ENCODE measurements around the gene FBXW11.
"Not testable (repeated sequence)": the region's sequence is repeated elsewhere in the genome, so short reads cannot be mapped to it uniquely, and the experiment has no call there.

FBXW11 gene

DNA sequence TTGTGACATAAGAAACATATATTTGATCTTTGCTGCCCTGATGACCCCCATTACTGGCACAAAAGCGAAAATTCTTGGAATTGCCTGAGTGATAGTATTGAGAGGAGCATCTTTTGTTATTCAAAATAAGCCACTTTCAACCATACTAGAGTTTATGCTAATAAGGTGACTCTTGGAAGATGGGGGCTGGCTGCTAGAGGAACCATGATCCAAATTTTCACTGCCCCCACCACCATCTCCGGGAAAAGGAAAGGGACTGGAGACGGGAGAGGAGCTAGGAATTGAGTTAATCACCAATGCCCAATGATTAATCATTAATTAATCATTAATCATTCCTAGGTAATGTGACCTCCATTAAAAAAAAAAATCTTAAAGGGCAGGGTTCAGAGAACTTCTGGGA is 25.6 kb downstream of the FBXW11 start:
- DNase-seq: no peak

DNA sequence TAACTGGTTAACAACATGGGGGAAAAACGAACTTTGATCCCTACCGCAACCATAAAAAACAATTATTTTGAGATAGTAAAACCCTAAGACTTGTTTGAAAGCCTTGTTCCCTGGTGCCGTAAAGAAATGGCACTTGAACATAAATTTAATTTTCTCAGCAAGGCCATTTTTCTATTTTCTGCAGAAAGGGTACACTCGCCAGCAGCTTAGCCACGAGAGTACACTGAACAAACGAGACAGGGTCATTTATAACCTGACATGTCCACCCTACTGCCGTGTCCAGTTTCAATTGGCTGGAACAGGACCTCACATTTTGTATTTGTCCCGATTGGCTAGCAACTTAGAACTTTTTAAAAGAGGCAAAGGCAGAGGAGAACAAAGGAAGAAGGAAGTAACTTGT is 26.8 kb downstream of the FBXW11 start:
- no peak for DNase-seq

DNA sequence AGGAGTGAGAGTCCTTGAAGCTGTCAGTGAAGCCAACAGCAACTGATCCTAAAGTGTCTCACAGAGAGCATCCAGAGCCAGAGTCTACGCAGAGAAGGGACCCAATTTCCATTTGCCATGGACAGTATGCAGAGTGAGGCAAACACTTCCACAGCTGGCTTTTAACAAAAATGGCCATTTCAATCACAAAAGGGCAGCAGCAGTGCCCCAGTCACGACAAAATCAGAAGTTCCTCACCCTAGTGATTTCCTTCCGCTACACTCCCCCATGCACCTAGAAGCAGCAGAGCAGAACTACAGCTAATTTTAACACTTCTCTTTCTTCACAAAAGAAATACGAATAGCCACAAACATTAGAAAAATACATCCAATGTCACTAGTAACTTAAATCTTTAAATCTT is 27.9 kb downstream of the FBXW11 start:
- no peak for DNase-seq

DNA sequence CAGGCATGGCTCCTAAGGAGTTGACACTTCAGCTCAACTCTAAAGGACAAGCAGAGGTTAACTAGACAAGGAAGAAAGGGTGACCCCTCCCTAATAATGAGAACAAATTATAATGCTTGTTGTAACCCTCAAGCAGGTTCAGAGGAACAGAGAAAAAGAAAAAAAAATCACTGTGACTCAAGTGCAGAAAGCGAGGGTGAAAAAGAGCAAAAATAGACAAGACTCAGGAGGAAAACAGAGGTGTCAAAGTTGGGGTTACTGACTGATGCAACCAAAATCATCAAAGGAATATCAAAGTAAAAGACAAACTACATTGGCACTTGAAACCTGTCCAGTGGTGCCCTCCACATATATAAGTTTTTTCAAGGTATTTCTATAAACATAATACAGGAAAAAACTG is 28.4 kb downstream of the FBXW11 start:
- DNase-seq: no peak

DNA sequence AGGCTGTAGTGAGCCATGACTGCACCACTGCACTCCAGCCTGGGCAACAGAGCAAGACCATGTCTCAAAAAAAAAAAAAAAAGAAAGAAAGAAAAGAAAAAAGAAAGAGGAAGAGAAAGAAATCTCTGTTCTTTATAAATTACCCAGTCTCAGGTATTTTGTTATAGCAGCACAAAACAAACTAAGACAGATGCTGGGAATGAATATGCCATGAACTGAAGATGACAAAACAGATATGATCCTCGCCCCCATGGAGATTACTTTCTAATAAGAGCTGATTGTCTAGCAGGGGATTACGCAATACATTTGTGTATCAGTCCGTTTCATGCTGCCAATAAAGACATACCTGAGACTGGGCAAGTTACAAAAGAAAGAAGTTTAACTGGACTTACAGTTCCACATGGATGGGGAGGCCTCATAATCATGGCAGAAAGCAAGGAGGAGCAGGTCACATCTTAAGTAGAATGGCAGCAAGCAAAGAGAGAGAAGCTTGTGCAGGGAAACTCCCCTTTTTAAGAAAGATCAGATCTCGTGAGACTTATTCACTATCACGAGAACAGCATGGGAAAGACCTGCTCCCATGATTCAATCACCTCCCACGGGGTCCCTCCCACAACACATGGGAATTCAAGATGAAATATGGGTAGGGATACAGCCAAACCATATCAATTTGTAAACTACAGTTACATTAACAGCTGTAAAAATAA is 29.0 kb downstream of the FBXW11 start:
- DNase-seq: not testable (repeated sequence)

DNA sequence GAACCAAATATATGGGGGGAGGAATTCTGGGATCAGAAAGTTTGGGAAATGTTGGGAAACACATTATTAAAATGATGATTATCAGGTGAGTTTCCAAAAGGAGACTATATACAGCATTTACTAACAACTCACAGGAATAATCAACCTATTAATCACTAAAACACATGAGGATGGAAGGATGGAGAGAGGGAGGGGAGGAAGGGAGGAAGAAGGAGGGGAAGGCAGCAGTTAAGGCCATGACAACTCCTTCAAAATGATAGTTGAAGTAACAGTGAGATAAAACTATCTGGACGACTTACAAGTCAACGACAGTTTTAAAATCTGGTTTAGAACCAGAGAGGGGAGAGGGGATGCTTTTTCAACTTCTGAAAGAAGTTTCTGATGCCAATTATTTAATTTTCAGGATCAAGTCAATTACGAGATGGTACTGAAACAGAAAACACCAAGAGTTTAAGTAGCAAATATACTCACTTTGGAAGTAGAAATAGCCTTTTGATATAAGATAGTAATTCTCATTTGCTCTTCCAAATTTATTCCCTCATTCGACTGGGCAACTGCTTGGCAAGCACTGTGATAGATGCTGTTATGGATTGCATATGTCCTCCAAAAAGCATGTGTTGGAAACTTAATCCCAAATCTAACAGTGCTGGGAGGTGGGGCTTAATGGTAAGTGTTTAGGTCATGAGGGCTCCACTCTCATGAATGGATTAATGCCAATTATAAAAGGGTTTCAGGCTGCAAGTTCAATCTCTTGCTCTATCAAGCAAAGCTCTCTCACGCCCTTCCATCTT is 30.4 kb downstream of the FBXW11 start:
- DNase-seq: no peak

DNA sequence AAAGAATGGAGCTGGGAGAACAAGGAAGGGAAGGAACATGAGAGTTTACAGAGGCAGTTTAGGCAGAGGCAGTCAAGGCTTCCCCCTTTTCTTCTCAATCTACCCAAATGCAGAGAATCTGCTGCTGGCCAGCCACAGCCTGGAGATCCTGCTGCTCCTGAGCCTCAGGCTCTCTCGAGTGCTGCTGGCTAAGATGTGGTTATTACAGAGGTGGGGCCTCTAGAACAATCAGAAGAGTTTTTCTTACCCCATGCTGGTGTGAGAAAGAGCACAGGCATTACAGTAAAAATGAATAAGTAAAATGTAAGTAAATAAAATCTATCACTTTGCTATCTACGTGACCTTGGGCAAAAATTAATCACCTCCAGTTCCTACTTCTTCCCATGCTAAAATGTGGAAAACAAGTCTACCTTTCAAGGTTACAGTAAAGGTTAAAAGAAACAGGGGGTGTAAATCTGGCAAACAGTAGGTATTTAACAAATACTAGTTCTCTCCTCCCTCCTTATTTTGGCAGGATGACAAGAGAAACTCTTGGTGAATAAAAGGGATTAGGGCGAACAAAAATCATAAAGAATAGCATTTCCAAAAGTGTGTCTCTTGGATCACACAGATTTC is 31.1 kb downstream of the FBXW11 start:
- DNase-seq: no peak

DNA sequence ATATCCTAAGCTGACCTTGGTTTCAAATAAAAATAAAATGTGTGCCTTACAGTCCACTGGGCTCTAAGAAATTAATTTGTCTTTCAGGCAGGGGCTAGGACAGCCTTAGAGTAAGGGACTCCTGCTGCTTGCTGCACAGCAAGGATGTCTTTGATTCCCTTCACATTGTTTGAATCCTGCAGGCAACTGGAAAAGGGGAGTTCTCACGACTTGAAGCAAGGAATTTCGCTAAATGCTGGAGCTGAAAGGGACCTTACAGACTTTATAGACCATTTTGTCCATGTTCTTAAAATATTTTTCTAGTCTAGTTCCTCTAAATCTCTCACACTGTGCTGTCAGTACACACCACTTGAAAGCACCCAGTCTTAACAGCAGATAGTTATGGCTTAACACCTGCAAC is 35.6 kb downstream of the FBXW11 start:
- DNase-seq: no peak

DNA sequence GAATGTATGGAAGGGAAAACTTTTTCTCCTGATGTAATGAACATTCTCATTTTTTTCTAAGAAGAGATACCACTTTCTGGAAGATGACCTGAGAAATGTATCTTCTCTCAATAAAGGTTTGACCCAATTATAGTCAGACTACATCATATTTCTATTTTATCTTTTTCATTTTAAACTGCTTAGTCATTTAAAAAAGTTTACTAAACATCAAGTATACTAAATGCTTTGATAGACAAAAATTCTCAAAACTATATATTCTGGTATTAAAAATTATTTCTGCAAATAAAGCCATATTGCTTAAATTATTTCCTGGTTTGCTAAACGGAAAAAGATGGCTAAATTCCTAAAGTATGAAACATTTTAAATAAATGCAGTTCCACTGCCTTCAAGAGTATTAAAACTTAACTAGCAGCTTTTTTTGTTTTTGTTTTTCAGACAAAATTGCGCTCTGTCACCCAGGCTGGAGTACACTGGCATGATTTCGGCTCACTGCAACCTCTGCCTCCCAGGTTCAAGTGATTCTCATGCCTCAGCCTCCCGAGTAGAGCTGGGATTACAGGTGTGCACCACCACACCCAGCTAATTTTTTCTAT is 37.1 kb downstream of the FBXW11 start:
- DNase-seq: no peak

DNA sequence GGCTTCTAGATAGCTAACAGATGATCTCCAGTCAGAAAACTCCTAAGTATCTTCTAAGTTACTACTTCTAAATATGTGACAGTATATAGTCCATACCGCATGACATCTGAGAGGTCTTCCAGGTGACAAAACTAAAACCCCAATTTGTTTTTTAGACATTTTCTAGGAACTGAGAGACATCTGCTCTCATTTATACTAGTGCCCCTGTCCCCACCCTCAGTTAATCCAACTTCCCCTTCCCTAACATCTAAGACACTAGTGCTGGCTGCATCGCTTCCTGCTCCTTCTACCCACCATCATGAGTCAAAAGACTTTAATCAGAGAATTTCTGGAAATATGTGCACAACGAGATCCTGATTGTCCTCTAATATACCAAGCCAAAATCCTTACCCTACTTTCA is 37.9 kb downstream of the FBXW11 start:
- no peak for DNase-seq

DNA sequence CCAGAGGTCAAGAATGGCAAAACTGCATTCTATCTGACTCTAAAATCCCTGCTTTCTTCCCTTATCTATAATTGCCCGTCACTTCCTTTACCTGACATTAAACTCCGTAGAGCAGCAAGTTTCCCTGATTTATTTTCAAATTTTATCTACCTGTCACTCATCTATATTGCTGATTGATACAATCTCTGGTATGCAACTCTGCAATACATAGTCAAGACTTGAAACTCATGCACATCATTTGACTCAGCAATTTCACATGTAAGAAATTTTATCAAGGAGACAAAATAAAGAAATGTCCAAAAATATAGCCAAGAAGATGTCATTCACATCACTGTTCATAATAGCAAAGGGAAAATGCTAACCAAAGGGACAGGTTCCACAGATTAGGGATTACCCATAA is 39.5 kb downstream of the FBXW11 start:
- DNase-seq: no peak

DNA sequence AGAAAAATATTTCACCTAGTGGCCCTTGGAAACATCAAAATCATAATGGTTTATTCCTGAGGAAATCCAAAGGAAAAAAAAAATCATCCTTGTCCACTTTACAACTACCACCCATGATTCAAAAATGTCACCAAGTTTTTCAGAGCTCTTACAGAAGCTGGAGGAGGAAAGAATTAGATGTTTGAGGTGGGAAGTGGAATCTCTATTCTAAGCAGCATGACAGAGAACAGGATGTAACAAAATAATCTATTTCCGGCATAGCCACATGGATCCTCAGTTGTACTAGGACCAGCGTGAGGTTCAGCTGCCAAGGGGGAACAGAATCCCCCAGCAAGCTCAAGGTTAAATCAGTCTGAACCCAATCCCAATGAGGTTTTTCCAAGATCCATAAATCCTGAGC is 40.2 kb downstream of the FBXW11 start:
- no peak for DNase-seq

DNA sequence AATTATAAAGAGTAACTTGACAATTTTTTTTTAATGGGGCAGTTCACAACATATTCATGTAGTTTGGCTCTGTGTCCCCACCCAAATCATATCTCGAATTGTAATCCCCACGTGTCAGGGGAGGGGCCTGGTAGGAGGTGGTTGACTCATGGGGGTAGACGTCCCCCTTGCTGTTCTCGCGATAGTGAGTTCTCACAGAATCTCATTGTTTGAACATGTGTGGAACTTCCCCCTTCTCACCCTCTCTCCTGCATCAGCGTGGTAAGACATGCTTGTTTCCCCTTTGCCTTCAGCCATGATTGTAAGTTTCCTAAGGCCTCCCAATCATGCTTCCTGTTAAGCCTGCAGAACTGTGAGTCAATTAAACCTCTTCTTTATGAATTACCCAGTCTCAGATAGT is 40.7 kb downstream of the FBXW11 start:
- DNase-seq: no peak

DNA sequence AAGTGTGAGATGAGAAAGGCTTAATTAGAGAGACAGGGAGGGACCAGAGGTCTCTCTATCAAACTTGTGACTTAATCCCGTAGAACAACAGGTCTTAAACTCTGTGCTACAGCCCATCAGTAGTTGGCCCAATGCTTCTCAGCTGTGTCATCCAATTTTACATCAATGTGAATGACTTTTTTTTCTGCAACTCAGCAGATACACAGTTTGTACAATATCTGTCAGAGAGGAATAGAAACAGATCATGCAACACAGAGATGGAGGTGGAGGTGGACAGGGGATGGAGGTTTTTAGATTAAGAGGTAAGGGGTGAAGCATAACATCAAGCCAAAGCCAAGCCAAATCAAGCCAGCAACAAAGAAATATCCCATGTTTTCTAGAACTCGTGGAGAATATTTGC is 43.0 kb downstream of the FBXW11 start:
- no peak for DNase-seq

DNA sequence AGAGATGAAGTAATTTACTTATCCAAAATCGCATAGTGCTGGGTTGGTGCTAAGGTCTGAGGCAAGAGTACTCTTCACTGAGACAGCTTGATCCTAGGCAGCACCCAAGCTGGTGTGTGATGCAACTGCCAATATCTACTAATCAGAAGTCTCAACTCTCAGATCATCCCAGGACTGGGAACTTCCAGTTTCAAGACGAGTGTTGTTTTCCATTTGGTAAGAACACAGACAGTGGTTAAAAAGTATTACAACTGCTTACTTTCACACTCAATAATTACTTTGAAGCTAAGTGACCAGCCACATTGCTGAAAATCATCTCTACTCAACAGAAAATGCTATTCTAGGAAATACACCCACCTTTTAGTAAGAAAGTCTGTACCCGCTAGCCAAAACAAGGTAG is 45.3 kb downstream of the FBXW11 start:
- no peak for DNase-seq

DNA sequence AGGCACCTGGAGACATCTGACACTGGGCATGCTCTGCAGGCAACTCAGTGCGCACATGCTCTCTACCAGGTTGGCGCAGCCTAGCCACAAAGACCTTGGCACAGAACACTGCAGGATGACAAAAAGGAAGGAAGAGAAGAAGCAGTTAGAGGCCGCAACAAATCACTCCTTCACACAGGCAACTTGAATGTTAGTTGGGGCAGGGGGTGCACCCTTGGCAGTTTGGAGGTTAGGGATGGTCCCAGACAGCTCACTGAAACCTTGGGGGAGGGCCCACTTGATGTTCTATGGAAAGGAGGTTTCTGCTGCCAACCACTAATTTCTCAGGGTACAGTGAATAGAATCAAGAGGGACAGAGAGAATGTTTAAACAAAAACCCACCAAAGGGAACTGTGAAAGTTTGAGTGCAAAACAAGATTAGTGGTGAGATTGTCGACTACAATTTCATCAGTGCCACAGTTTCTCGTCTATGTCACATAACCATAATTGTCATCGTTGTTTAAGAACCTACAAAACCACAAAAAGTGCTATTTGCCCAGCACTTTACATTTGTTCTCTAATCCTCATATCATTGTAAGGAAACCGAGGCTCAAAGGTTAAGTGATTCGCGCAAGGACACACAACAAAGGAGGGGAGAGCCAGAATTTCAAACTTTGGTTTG is 48.7 kb downstream of the FBXW11 start:
- peak; percentile 45 for DNase-seq

DNA sequence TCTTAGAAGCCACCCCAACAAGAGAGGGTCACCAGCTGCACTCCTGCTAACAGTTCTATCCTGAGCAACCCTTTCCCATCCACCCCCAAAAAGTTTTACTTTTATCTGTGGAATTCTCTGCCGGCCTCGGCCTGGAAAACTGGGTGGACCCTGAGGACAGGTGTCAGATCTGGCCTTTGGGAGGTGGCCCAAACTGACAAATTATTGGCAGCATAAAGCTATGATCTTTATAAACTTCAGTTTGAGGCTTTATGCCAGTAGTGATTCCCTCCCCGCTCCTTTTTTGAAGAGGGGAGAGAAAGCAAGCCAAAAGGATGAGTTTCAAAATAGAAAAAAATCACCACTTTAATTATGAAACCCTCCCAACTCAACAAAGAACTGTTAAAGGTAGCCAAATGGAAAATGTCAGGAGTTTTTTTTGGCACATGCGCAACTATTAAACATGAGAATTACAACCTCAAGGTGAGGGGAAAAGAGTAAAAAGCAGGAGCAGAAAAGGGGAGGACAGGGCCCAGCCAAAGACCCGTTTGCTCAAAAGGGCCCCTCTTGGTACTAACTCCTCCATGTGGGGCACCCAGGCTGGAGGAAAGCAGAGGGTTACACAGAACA is 49.4 kb downstream of the FBXW11 start:
- no peak for DNase-seq

DNA sequence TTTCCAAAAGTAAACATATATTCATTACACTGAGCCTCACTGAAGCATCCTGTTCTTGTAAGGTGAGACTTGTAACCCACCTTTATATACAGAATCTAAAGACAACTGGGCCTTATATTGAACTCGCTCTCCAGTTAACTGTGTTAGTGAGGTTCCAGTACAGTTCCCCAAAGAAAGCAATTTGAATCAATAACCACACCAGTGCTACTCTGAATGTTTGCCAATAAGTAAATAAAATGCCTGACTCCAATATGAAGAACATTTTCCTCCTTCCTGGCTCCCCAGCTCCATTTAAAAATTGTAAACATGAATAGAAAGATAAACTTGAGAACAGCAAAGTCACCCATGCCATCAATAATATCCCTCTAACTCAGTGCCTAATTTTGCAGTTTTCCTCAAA is 50.1 kb downstream of the FBXW11 start:
- no peak for DNase-seq

DNA sequence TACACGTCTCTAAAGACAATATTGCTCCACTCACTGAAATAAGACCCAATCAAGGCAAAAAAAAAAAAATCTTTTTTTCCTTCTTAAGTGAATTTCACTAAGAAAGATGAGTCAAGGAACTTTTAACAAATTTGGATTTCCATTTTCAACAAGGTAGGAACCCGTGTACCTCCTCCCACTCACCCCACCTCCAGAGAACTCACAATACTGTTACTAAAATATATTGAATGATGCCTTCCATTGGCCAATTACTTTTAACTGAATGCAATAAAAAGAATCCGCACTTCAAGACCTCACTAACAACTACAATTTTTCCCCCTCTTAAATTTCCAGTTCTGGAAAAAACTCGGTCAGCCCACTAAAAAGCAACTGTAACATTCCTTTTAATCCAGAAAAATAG is 50.7 kb downstream of the FBXW11 start:
- DNase-seq: no peak

DNA sequence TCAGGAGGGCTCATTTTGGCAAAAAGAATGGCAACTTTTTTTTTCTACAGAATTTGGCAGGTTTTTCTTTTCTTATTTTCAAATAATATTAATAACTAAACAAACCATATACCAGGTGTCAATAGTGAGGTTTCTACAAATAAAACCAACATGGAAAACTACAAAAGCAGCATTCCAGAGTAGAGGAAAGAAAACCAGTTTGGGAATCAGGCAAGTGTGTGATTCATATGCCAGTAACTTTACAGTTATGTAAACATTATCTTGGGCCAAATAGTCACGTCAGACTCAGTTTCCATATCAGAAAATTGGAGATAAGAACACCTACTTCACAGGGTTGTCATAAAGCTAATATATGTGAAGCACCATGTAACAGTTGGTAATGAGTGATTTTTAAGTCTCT is 51.7 kb downstream of the FBXW11 start:
- DNase-seq: no peak

DNA sequence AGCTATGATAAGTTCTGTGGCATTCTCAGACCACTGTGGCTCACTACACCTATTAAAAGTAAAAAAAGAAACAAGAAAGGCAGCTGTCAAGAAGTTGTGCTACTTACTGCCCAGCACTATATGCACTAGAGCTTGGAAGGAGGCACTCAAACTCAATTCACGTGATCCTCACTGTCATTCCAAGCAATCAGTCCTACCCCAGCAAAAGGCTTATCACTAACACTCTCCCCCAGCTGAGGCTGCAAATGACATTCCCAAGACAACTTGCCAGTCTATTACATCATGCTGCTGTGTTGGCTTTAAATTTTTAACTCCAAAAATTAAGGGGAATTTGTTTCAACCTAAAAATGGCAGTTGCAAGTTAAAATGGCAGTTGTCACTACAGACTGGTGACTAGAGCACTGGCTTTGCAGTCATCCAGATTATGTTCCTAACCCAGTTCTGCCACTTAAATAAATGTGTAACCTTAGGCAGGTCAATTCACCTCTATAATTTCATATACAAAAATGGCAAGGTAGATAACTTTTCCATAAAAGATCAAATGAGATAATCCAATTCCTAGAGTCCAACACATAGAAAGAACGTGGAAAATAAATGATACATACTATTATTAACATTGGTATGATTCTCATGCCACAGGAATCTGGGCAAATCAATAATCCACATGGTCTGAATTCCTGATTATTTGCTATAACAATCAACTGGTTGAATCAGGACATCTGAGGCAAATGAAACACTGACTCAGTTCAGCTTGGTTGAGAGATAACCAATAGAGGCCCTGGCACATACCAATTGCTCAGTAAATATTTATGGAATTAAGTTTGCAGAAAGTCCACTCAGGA is 52.4 kb downstream of the FBXW11 start:
- no peak for DNase-seq

DNA sequence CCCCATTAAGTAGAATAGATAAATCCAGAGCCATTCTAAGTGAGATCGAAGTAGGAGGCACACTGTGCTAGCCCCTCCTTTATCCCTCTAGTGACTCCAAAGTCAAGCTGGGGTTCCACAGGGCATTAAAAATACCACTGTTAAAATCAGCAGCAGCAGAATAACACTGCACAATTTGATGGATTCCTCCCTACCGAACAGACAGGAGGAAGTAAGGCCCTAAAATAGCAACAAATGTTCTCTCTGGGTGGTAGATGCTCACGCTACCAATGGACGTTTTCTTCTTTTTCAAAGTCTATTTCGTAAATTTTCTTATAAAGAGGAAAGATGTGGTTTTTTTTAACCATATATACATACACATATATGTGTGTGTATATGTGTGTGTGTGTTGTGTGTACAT is 54.4 kb downstream of the FBXW11 start:
- no peak for DNase-seq
